Trophoblast cell (in vitro differentiated cells and primary cell): ENCODE measurements around the gene KIAA0930.
A peak's percentile ranks its signal among the peaks of the same experiment; 100 is the strongest.

Experiments used
- DNase-seq, 2 donors: peaks; one replicate each; pipeline ENCODE4 v3.0.0-alpha.2; 2016
- H2AFZ ChIP-seq: 2 replicates; pipeline ENCODE4 v1.6.1; 2013; ENCODE audit warnings: low read length, moderate library complexity, mild to moderate bottlenecking; ENCODE audit not compliant: insufficient read depth, poor library complexity
- H2AK5ac ChIP-seq: 2 replicates; pipeline ENCODE4 v1.6.1; 2013; ENCODE audit warnings: mild to moderate bottlenecking, low read length
- H2BK120ac ChIP-seq: 2 replicates; pipeline ENCODE4 v1.6.1; 2013; ENCODE audit warnings: low read length, mild to moderate bottlenecking, moderate library complexity; ENCODE audit not compliant: insufficient read depth, poor library complexity
- H2BK12ac ChIP-seq: 2 replicates; pipeline ENCODE4 v1.6.1; 2013; ENCODE audit warnings: mild to moderate bottlenecking, low read length, moderate library complexity
- H2BK5ac ChIP-seq: 2 replicates; pipeline ENCODE4 v1.6.1; 2013; ENCODE audit warnings: low read length, low read depth, moderate library complexity, mild to moderate bottlenecking; ENCODE audit not compliant: poor library complexity
- H3K14ac ChIP-seq: 2 replicates; pipeline ENCODE4 v1.6.1; 2013; ENCODE audit warnings: mild to moderate bottlenecking, low read length
- H3K18ac ChIP-seq: 2 replicates; pipeline ENCODE4 v1.6.1; 2013; ENCODE audit warnings: mild to moderate bottlenecking, low read length
- H3K23ac ChIP-seq: 2 replicates; pipeline ENCODE4 v1.6.1; 2013; ENCODE audit warnings: low read length
- H3K27ac ChIP-seq: 2 replicates; pipeline ENCODE4 v1.5.1; 2013; ENCODE audit warnings: low read depth, mild to moderate bottlenecking, inconsistent platforms, low read length, moderate library complexity
- H3K27me3 ChIP-seq: 2 replicates; pipeline ENCODE4 v1.6.1; 2013; ENCODE audit warnings: inconsistent platforms, mild to moderate bottlenecking, low read length, moderate library complexity; ENCODE audit not compliant: insufficient read depth
- H3K36me3 ChIP-seq, 2 experiments: 1 replicate in 1 of 2; 2 replicates in 1 of 2; pipeline ENCODE4 v1.6.1; 2013; ENCODE audit warnings: low read length in 2 of 2, mild to moderate bottlenecking in 2 of 2, moderate library complexity in 1 of 2; ENCODE audit not compliant: insufficient read depth in 2 of 2, control insufficient read depth in 1 of 2
- H3K4ac ChIP-seq: 2 replicates; pipeline ENCODE4 v1.6.1; 2013; ENCODE audit warnings: low read depth, mild to moderate bottlenecking, low read length, moderate library complexity
- H3K4me1 ChIP-seq, 2 experiments: 1 replicate in 1 of 2; 2 replicates in 1 of 2; pipeline ENCODE4 v1.6.1; 2013; ENCODE audit warnings: low read length in 2 of 2, mild to moderate bottlenecking in 2 of 2, moderate library complexity in 1 of 2; ENCODE audit not compliant: insufficient read depth in 2 of 2, control insufficient read depth in 1 of 2
- H3K4me2 ChIP-seq: 2 replicates; pipeline ENCODE4 v1.6.1; 2013; ENCODE audit warnings: inconsistent platforms, mild to moderate bottlenecking, low read length, moderate library complexity
- H3K4me3 ChIP-seq: 2 replicates; pipeline ENCODE4 v1.5.1; 2013; ENCODE audit warnings: mild to moderate bottlenecking, low read depth, low read length, inconsistent platforms
- H3K79me1 ChIP-seq: one replicate; pipeline ENCODE4 v1.6.1; 2013; ENCODE audit warnings: low read length
- H3K79me2 ChIP-seq: 2 replicates; pipeline ENCODE4 v1.6.1; 2013; ENCODE audit warnings: low read length, mild to moderate bottlenecking; ENCODE audit not compliant: control insufficient read depth, insufficient read depth, poor library complexity
- H3K9ac ChIP-seq: 2 replicates; pipeline ENCODE4 v1.6.1; 2013; ENCODE audit warnings: mild to moderate bottlenecking, low read length
- H3K9me3 ChIP-seq: 2 replicates; pipeline ENCODE4 v1.6.1; 2013; ENCODE audit warnings: low read depth, mild to moderate bottlenecking, control low read depth, inconsistent platforms, low read length; ENCODE audit not compliant: insufficient read depth
- H4K12ac ChIP-seq: 2 replicates; pipeline ENCODE4 v1.6.1; 2013; ENCODE audit warnings: low read depth, mild to moderate bottlenecking, low read length, moderate library complexity
- H4K8ac ChIP-seq: 2 replicates; pipeline ENCODE4 v1.6.1; 2013; ENCODE audit warnings: low read depth, mild to moderate bottlenecking, low read length, moderate library complexity
- H4K91ac ChIP-seq: one replicate; pipeline ENCODE4 v1.6.1; 2013; ENCODE audit warnings: low read depth, mild to moderate bottlenecking, low read length, moderate library complexity
- WGBS: extraction: QIAGEN DNeasy Blood & Tissue Kit; methylation state at CpG from one replicate; pipeline ENCODE4 v1.1.7; 2013; ENCODE audit warnings: missing lambda C conversion rate; ENCODE audit not compliant: insufficient read length, insufficient coverage; ENCODE audit errors: extremely low coverage; 5-methylcytosine and 5-hydroxymethylcytosine counted together

KIAA0930 gene

DNA sequence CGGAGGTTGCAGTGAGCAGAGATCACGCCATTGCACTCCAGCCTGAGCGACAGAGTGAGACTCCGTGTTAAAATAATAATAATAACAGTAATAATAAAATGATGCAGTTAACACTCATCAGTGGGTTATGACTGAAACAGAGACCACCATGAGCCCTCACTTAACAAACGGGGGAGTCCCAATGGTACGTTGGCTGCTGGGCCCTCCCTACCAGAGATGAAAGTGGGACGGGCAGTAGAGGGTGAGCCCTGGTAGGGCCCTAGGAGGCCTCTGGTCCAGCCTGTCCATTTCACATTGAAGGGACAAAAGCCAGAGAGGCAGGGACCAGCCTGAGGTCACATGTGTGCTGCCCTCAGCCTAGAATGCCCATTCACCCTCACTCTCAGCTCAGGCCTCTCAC, 13.7 kb upstream of the KIAA0930 start:
- H3K27me3 ChIP-seq: no peaks in the 10 kb centered on the region
- H4K8ac ChIP-seq: no peak overlapping the region
- no peak overlapping the region for H2AFZ ChIP-seq
- no peak overlapping the region for H2BK120ac ChIP-seq
- no peak overlapping the region for H3K9ac ChIP-seq
- no peak overlapping the region for H4K12ac ChIP-seq
- WGBS: no CpG with 5 or more reads among the region's 7 CpGs
- no peaks in the 10 kb centered on the region for H3K79me1 ChIP-seq
- no peak overlapping the region for H3K4me3 ChIP-seq
- peak overlapping the region; percentile 21 for H2AK5ac ChIP-seq
- no peak overlapping the region for H3K27ac ChIP-seq
- no peak overlapping the region for H3K4me2 ChIP-seq
- no peak overlapping the region for H2BK12ac ChIP-seq
- H3K36me3 ChIP-seq: no peaks in the 10 kb centered on the region
- DNase-seq: no peak
- H3K79me2 ChIP-seq: no peaks in the 10 kb centered on the region
- H3K23ac ChIP-seq: no peak overlapping the region
- H2BK5ac ChIP-seq: no peak overlapping the region
- no peaks in the 10 kb centered on the region for H3K4me1 ChIP-seq
- no peak overlapping the region for H4K91ac ChIP-seq
- H3K4ac ChIP-seq: no peak overlapping the region
- H3K18ac ChIP-seq: no peak overlapping the region
- H3K14ac ChIP-seq: no peak overlapping the region
- H3K9me3 ChIP-seq: peaks cover 5% of the 10 kb centered on the region

DNA sequence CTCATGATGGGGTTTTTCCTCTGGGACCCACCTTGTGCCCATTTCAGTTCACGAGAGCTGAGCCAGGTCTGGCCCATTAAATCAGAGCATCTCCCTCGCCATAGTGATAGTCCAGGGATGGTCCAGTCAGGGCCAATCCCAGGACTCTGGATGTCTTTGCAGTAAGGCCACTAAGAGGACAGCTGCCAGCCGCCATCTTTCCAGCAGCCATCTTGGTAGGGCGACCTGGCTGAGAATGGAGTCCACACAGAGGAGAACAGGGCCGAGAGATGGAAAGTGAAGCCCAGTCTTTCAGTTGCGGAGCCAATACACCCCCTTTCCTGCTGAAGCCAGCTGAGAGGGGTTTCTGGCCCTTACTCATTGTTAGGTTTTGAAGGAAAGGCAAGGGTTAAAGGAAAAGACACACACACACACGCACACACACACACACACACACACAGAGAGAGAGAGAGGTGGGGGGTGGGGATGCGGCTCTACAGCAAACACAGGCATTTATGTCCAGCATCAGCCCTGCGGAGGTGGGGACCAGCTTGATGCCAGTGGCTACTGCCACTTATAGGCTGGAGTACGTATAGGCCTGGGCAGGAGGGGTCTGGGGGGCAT, 12.4 kb upstream of the KIAA0930 start:
- Histone ChIP-seq H3K79me2 (no peaks in the 10 kb centered on the region), H3K4me2 (no peak overlapping the region), H3K23ac (no peak overlapping the region), H3K79me1 (no peaks in the 10 kb centered on the region), H2AFZ (no peak overlapping the region), H4K8ac (no peak overlapping the region), H4K12ac (no peak overlapping the region), H3K9ac (no peak overlapping the region), H3K27me3 (no peaks in the 10 kb centered on the region), H3K18ac (no peak overlapping the region), H3K27ac (no peak overlapping the region), H3K4me1 (peaks cover 4 to 5% of the 10 kb centered on the region in 2 experiments), H3K36me3 (no peaks in the 10 kb centered on the region), H3K4ac (no peak overlapping the region), H3K9me3 (peaks cover 5% of the 10 kb centered on the region), H3K14ac (no peak overlapping the region), H3K4me3 (no peak overlapping the region), H4K91ac (no peak overlapping the region), H2BK12ac (no peak overlapping the region), H2BK5ac (no peak overlapping the region), H2AK5ac (no peak overlapping the region), H2BK120ac (no peak overlapping the region)
- no CpG with 5 or more reads among the region's 10 CpGs for WGBS
- DNase-seq: no peak

GRCh38 chr22:45251825-45252224, 11.1 kb upstream of the KIAA0930 start:
- Histone ChIP-seq H2AK5ac (no peak overlapping the region), H3K9ac (no peak overlapping the region), H4K91ac (no peak overlapping the region), H2AFZ (no peak overlapping the region), H4K12ac (no peak overlapping the region), H2BK5ac (no peak overlapping the region), H3K79me2 (no peaks in the 10 kb centered on the region), H3K4me3 (no peak overlapping the region), H3K79me1 (peaks cover 8% of the 10 kb centered on the region), H3K4me1 (peaks cover 8 to 12% of the 10 kb centered on the region in 2 experiments), H3K4me2 (no peak overlapping the region), H3K27me3 (no peaks in the 10 kb centered on the region), H3K23ac (no peak overlapping the region), H3K9me3 (peaks cover 5% of the 10 kb centered on the region), H3K4ac (no peak overlapping the region), H4K8ac (no peak overlapping the region), H3K14ac (no peak overlapping the region), H2BK120ac (no peak overlapping the region), H3K36me3 (no peaks in the 10 kb centered on the region), H3K18ac (no peak overlapping the region), H2BK12ac (no peak overlapping the region), H3K27ac (no peak overlapping the region)
- DNase-seq: peak in 1 of 2 donors; percentile 10
- WGBS: no CpG with 5 or more reads among the region's 8 CpGs

GRCh38 chr22:45248832-45249561, 8.3 kb upstream of the KIAA0930 start:
- H4K12ac ChIP-seq: no peak overlapping the region
- peak overlapping the region; percentile 20 for H4K91ac ChIP-seq

More at GRCh38 chr22:45248832-45249561, 8.3 kb upstream of the KIAA0930 start:
- Histone ChIP-seq H2BK12ac (peak overlapping the region; percentile 33), H3K4me3 (no peak overlapping the region), H3K27ac (no peak overlapping the region), H3K36me3 (no peaks in the 10 kb centered on the region), H2AFZ (no peak overlapping the region), H3K4me1 (peaks cover 9 to 21% of the 10 kb centered on the region in 2 experiments), H3K79me1 (peaks cover 13% of the 10 kb centered on the region), H2BK120ac (no peak overlapping the region), H3K9me3 (peaks cover 3% of the 10 kb centered on the region), H3K4ac (no peak overlapping the region), H3K23ac (no peak overlapping the region), H3K18ac (no peak overlapping the region), H3K9ac (no peak overlapping the region), H3K27me3 (no peaks in the 10 kb centered on the region), H4K8ac (no peak overlapping the region), H3K4me2 (no peak overlapping the region), H3K14ac (no peak overlapping the region), H3K79me2 (no peaks in the 10 kb centered on the region), H2AK5ac (no peak overlapping the region), H2BK5ac (no peak overlapping the region)
- DNase-seq: peak; percentile 59 to 79
- no CpG with 5 or more reads among the region's 8 CpGs for WGBS
